ENCODE results near the gene ADORA2A.

ADORA2A gene

GRCh38 chr22:24444729-24445466, 17.5 kb downstream of the ADORA2A start:
- TF ChIP-seq CTCF (IDR thresholded peaks at IDR 0.05; ENCODE audit: low read depth, low read length), result no peak
- Histone ChIP-seq H3K4me3 (ENCODE audit: low read depth, low read length) (peak overlapping the region; percentile 39), H3K9me3 (no peaks in the 10 kb centered on the region), H3K27me3 (no peaks in the 10 kb centered on the region), H3K4me1 (peaks cover 80% of the 10 kb centered on the region), H3K36me3 (no peaks in the 10 kb centered on the region)
- peak; percentile 80 for DNase-seq

- Histone ChIP-seq H3K27me3 (no peaks in the 10 kb centered on the region), H3K4me3 (ENCODE audit: low read depth, low read length) (peak overlapping the region; percentile 39), H3K9me3 (no peaks in the 10 kb centered on the region), H3K36me3 (no peaks in the 10 kb centered on the region), H3K4me1 (peaks cover 82% of the 10 kb centered on the region)
- no peak for TF ChIP-seq CTCF (IDR thresholded peaks at IDR 0.05; ENCODE audit: low read depth, low read length)
- peak; percentile 79 for DNase-seq
Observed at GRCh38 chr22:24445481-24446259, 18.3 kb downstream of the ADORA2A start.

- H3K4me3 ChIP-seq (ENCODE audit: low read depth, low read length), result peak overlapping the region; percentile 39
- H3K4me1 ChIP-seq, result peaks cover 81% of the 10 kb centered on the region
- H3K9me3 ChIP-seq, result 0 out of 2 replicates have a peak, but pooled peaks cover 3% of the 10 kb centered on the region
- no peaks in the 10 kb centered on the region for H3K36me3 ChIP-seq
- no peak for TF ChIP-seq CTCF (IDR thresholded peaks at IDR 0.05; ENCODE audit: low read depth, low read length)
- no peak for DNase-seq
- no peaks in the 10 kb centered on the region for H3K27me3 ChIP-seq
Observed at GRCh38 chr22:24446260-24446611, 18.8 kb downstream of the ADORA2A start.

GRCh38 chr22:24450610-24451009, 23.2 kb downstream of the ADORA2A start:
- Histone ChIP-seq H3K4me3 (ENCODE audit: low read depth, low read length) (no peak overlapping the region), H3K4me1 (peaks cover 44% of the 10 kb centered on the region), H3K27me3 (no peaks in the 10 kb centered on the region), H3K9me3 (0 out of 2 replicates have a peak, but pooled peaks cover 3% of the 10 kb centered on the region), H3K36me3 (no peaks in the 10 kb centered on the region)
- TF ChIP-seq CTCF (IDR thresholded peaks at IDR 0.05; ENCODE audit: low read depth, low read length), result no peak
- peak; percentile 91 for DNase-seq

GRCh38 chr22:24451162-24451561, 23.8 kb downstream of the ADORA2A start:
- TF ChIP-seq CTCF (IDR thresholded peaks at IDR 0.05; ENCODE audit: low read depth, low read length), result no peak
- H3K9me3 ChIP-seq, result 0 out of 2 replicates have a peak, but pooled peaks cover 3% of the 10 kb centered on the region
- no peak for DNase-seq
- H3K4me3 ChIP-seq (ENCODE audit: low read depth, low read length), result no peak overlapping the region
- peaks cover 38% of the 10 kb centered on the region for H3K4me1 ChIP-seq
- H3K36me3 ChIP-seq, result no peaks in the 10 kb centered on the region
- H3K27me3 ChIP-seq, result no peaks in the 10 kb centered on the region

- TF ChIP-seq CTCF (IDR thresholded peaks at IDR 0.05; ENCODE audit: low read depth, low read length), result no peak
- H3K36me3 ChIP-seq, result no peaks in the 10 kb centered on the region
- no peak for DNase-seq
- no peak overlapping the region for H3K4me3 ChIP-seq (ENCODE audit: low read depth, low read length)
- H3K4me1 ChIP-seq, result peaks cover 22% of the 10 kb centered on the region
- no peaks in the 10 kb centered on the region for H3K27me3 ChIP-seq
- 0 out of 2 replicates have a peak, but pooled peaks cover 3% of the 10 kb centered on the region for H3K9me3 ChIP-seq
Observed at GRCh38 chr22:24453853-24454252, 26.5 kb downstream of the ADORA2A start.

Data from BE2C (cell line).